ENCODE measurements around the gene NRXN3. TPM values are rescaled to one million over a fixed set of nuclear protein-coding genes. Genes with fewer than 3 reads are reported as not detected.

NRXN3 gene
- total and polyA plus RNA-seq, 2 of the 4 experiments (the other 2 are of a cell fraction): 4.8 to 25.1 TPM

DNA sequence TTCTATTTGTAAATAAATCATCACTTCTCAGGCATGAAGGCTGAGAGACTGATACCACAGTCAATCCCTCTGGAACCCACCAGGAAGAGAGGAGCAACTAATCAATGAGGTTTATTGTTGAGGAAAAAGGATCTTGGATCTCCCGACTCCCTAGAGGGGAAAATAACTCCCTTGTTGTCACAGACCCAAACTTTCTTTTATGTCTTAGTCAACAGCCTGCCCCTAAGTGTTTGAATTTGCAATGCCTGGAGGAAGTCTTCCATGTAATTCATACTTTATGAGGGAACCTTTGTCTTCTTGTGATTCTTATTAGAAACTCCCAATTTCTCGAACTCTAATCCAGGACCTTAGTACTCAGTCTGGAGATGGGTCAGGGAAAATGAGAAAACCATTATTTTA lies 1235.3 kb downstream of the NRXN3 start:
- H4K8ac ChIP-seq (ENCODE audit: low read depth in 2 of 2, low read length in 2 of 2): no peak overlapping the region
- no peak overlapping the region for H3K27ac ChIP-seq (ENCODE audit: insufficient read depth, low read length)
- WGBS, 2 experiments (ENCODE audit: extremely low coverage in 2 of 2, insufficient read length in 1 of 2): no CpG with 5 or more reads among the region's 2 CpGs
- H2BK120ac ChIP-seq (ENCODE audit: low read depth, low read length): no peak overlapping the region
- no peak overlapping the region for H2BK20ac ChIP-seq (ENCODE audit: low read depth, low read length)
- no peak overlapping the region for H3K56ac ChIP-seq (ENCODE audit: extremely low read depth, insufficient read depth, low read length)
- no peak overlapping the region for H2AK9ac ChIP-seq (replicated peaks; ENCODE audit: low read depth, low read length, poor library complexity)
- H3K4me1 ChIP-seq (ENCODE audit: control insufficient read depth, insufficient read depth, low read length): no peaks in the 10 kb centered on the region
- no peak overlapping the region for H4K5ac ChIP-seq (ENCODE audit: low read depth, low read length)
- no peak for ATAC-seq (ENCODE audit: low read depth)
- H3K4me2 ChIP-seq (ENCODE audit: low read depth, low read length): no peak overlapping the region
- no peaks in the 10 kb centered on the region for H3K79me1 ChIP-seq (ENCODE audit: low read depth in 1 of 2, low read length in 2 of 2)
- H4K91ac ChIP-seq (ENCODE audit: insufficient read depth, low read depth, low read length): no peak overlapping the region
- dilution Hi-C loops (cut with HindIII; ENCODE audit: low sequenced_read_pairs, unreplicated experiment) (no loop called here), in situ Hi-C loops (cut with MboI; ENCODE audit: low sequenced_read_pairs) (no loop called here), intact Hi-C loops (cut with micrococcal nuclease) (no loop called here)
- no peak overlapping the region for H2AFZ ChIP-seq (replicated peaks; ENCODE audit: low read length, poor library complexity)
- H3K18ac ChIP-seq (ENCODE audit: low read depth, low read length): no peak overlapping the region
- no peak for DNase-seq
- H3K9me3 ChIP-seq (ENCODE audit: control insufficient read depth, insufficient read depth, low read length): no peaks in the 10 kb centered on the region; the same call in 1 of the 2 replicates
- no peak overlapping the region for H3K4ac ChIP-seq (ENCODE audit: low read depth, low read length)
- no peaks in the 10 kb centered on the region for H3K9me1 ChIP-seq (ENCODE audit: insufficient read depth, low read length)
- H2BK5ac ChIP-seq (ENCODE audit: low read depth, low read length, poor library complexity, severe bottlenecking): no peak overlapping the region
- no peak overlapping the region for H2BK15ac ChIP-seq (ENCODE audit: low read depth, low read length)
- CTCF ChIA-PET: no interaction called here
- TF ChIP-seq MAZ (IDR thresholded peaks at IDR 0.05; ENCODE audit: borderline replicate concordance, low read depth, low read length) (no peak), POLR2A (IDR thresholded peaks at IDR 0.05; ENCODE audit: low read depth, low read length) (no peak), CEBPB (IDR thresholded peaks at IDR 0.05; ENCODE audit: low read depth, low read length) (no peak), RAD21 (IDR thresholded peaks at IDR 0.05; ENCODE audit: low read length) (no peak), RCOR1 (IDR thresholded peaks at IDR 0.05; ENCODE audit: insufficient replicate concordance, low read length) (no peak), SMC3 (IDR thresholded peaks at IDR 0.05; ENCODE audit: low read depth, low read length) (no peak), MXI1 (IDR thresholded peaks at IDR 0.05; ENCODE audit: borderline replicate concordance, low read depth, low read length) (no peak), MAFK (IDR thresholded peaks at IDR 0.05; ENCODE audit: low read depth, low read length) (no peak), CHD1 (IDR thresholded peaks at IDR 0.05; ENCODE audit: low read depth, low read length) (no peak), RFX5 (IDR thresholded peaks at IDR 0.05; ENCODE audit: low read depth, low read length) (no peak)
- TF ChIP-seq, protein P1, sequence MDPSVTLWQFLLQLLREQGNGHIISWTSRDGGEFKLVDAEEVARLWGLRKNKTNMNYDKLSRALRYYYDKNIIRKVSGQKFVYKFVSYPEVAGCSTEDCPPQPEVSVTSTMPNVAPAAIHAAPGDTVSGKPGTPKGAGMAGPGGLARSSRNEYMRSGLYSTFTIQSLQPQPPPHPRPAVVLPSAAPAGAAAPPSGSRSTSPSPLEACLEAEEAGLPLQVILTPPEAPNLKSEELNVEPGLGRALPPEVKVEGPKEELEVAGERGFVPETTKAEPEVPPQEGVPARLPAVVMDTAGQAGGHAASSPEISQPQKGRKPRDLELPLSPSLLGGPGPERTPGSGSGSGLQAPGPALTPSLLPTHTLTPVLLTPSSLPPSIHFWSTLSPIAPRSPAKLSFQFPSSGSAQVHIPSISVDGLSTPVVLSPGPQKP (IDR thresholded peaks at IDR 0.05; ENCODE audit: borderline replicate concordance, low read depth, low read length): no peak
- no peak overlapping the region for H2AK5ac ChIP-seq (ENCODE audit: low read depth, low read length)
- H3K9ac ChIP-seq (ENCODE audit: low read depth, low read length): no peak overlapping the region
- no TSS peak for BruUV-seq (replicated peaks)
- POLR2A ChIA-PET (ENCODE audit: unreplicated experiment): no interaction called here
- H3K36me3 ChIP-seq (ENCODE audit: control insufficient read depth, insufficient read depth, low read length): no peaks in the 10 kb centered on the region
- no peaks in the 10 kb centered on the region for H4K20me1 ChIP-seq (ENCODE audit: insufficient read depth, low read length)
- no peak overlapping the region for H3K14ac ChIP-seq (replicated peaks; ENCODE audit: low read depth, low read length)
- no peak overlapping the region for H3K4me3 ChIP-seq (ENCODE audit: insufficient read depth, low read depth, low read length)
- no peaks in the 10 kb centered on the region for H3K27me3 ChIP-seq (ENCODE audit: control insufficient read depth, insufficient read depth, low read length)
- H3K23ac ChIP-seq (ENCODE audit: low read depth, low read length): no peak overlapping the region

All from IMR-90 (cell line).